ENCODE measurements around the gene XYLT1. TPM values are rescaled to one million over a fixed set of nuclear protein-coding genes. Genes with fewer than 3 reads are reported as not detected.
"Not testable (repeated sequence)": the region's sequence is repeated elsewhere in the genome, so short reads cannot be mapped to it uniquely, and the experiment has no call there.

XYLT1 gene
- total RNA-seq, 2 experiments from 2014 or later, result 59.4 to 60.4 TPM

GRCh38 chr16:17419266-17419665, 51.5 kb downstream of the XYLT1 start:
- Mint-ChIP-seq H3K27ac (no peak overlapping the region), H3K4me3 (no peak overlapping the region), H3K9me3 (ENCODE audit: insufficient read depth) (no peaks in the 10 kb centered on the region), H3K4me1 (ENCODE audit: low read depth) (peaks cover 55% of the 10 kb centered on the region), H3K36me3 (ENCODE audit: low read depth) (peaks cover 55% of the 10 kb centered on the region), H3K27me3 (ENCODE audit: low read depth) (no peaks in the 10 kb centered on the region)
- POLR2A ChIA-PET, result interaction anchor here (0.6 to 1.0 kb wide), 2 partner anchors 8 to 76 kb away, joined by 3 to 5 read pairs; no protein-coding TSS in a partner anchor
- ATAC-seq, result no peak
- DNase-seq, result no peak
- CTCF ChIA-PET, result interaction anchor here (1.5 kb wide), 1 partner anchor 30 kb away, joined by 5 read pairs; no protein-coding TSS in a partner anchor

- CTCF ChIA-PET, result interaction anchor here (1.0 to 3.5 kb wide), 8 partner anchors 12 to 206 kb away, joined by 3 to 21 read pairs (median 5); no protein-coding TSS in a partner anchor
- peaks cover 55% of the 10 kb centered on the region for H3K4me1 Mint-ChIP-seq (ENCODE audit: low read depth)
- no peaks in the 10 kb centered on the region for H3K9me3 Mint-ChIP-seq (ENCODE audit: insufficient read depth)
- H3K36me3 Mint-ChIP-seq (ENCODE audit: low read depth), result peaks cover 57% of the 10 kb centered on the region
- ATAC-seq (no peak), DNase-seq (no peak)
- no peaks in the 10 kb centered on the region for H3K27me3 Mint-ChIP-seq (ENCODE audit: low read depth)
- peak overlapping the region; percentile 94 for H3K27ac Mint-ChIP-seq
- H3K4me3 Mint-ChIP-seq, result no peak overlapping the region
- POLR2A ChIA-PET, result interaction anchor here (0.9 to 3.4 kb wide), 3 partner anchors 48 to 72 kb away, joined by 3 to 28 read pairs (median 3); no protein-coding TSS in a partner anchor
Measured at GRCh38 chr16:17417740-17418139, 53.0 kb downstream of the XYLT1 start.

GRCh38 chr16:17416461-17417311, 54.1 kb downstream of the XYLT1 start:
- peak overlapping the region; percentile 94 for H3K27ac Mint-ChIP-seq
- DNase-seq (peak; percentile 73), ATAC-seq (peak; percentile 96)
- CTCF ChIA-PET, result interaction anchor here (0.6 to 3.5 kb wide), 27 partner anchors 9 to 555 kb away, joined by 3 to 21 read pairs (median 4); no protein-coding TSS in a partner anchor
- H3K27me3 Mint-ChIP-seq (ENCODE audit: low read depth), result no peaks in the 10 kb centered on the region
- H3K4me1 Mint-ChIP-seq (ENCODE audit: low read depth), result peaks cover 61% of the 10 kb centered on the region
- H3K4me3 Mint-ChIP-seq, result peak overlapping the region; percentile 66
- H3K9me3 Mint-ChIP-seq (ENCODE audit: insufficient read depth), result no peaks in the 10 kb centered on the region
- POLR2A ChIA-PET, result interaction anchor here (0.6 to 3.4 kb wide), 11 partner anchors 10 to 183 kb away, joined by 3 to 28 read pairs (median 3); no protein-coding TSS in a partner anchor
- peaks cover 66% of the 10 kb centered on the region for H3K36me3 Mint-ChIP-seq (ENCODE audit: low read depth)

- no peaks in the 10 kb centered on the region for H3K9me3 Mint-ChIP-seq (ENCODE audit: insufficient read depth)
- H3K4me1 Mint-ChIP-seq (ENCODE audit: low read depth), result peaks cover 58% of the 10 kb centered on the region
- no peak for ATAC-seq
- H3K36me3 Mint-ChIP-seq (ENCODE audit: low read depth), result peaks cover 66% of the 10 kb centered on the region
- no peaks in the 10 kb centered on the region for H3K27me3 Mint-ChIP-seq (ENCODE audit: low read depth)
- DNase-seq, result no peak
- POLR2A ChIA-PET, result interaction anchor here (2.5 to 3.4 kb wide), 2 partner anchors 45 to 55 kb away, joined by 8 to 28 read pairs; no protein-coding TSS in a partner anchor
- CTCF ChIA-PET, result interaction anchor here (1.1 to 3.5 kb wide), 2 partner anchors 45 to 70 kb away, joined by 4 to 21 read pairs; no protein-coding TSS in a partner anchor
- peak overlapping the region; percentile 69 for H3K27ac Mint-ChIP-seq
- no peak overlapping the region for H3K4me3 Mint-ChIP-seq
Measured at GRCh38 chr16:17414916-17415315, 55.8 kb downstream of the XYLT1 start.

- peaks cover 68% of the 10 kb centered on the region for H3K36me3 Mint-ChIP-seq (ENCODE audit: low read depth)
- ChIA-PET CTCF (interaction anchor here (3.5 kb wide), 1 partner anchor 45 kb away, joined by 21 read pairs; no protein-coding TSS in a partner anchor), POLR2A (no interaction called here)
- DNase-seq, result no peak
- no peaks in the 10 kb centered on the region for H3K27me3 Mint-ChIP-seq (ENCODE audit: low read depth)
- H3K9me3 Mint-ChIP-seq (ENCODE audit: insufficient read depth), result no peaks in the 10 kb centered on the region
- ATAC-seq, result no peak
- H3K4me3 Mint-ChIP-seq, result no peak overlapping the region
- peak overlapping the region; percentile 61 for H3K27ac Mint-ChIP-seq
- H3K4me1 Mint-ChIP-seq (ENCODE audit: low read depth), result peaks cover 58% of the 10 kb centered on the region
Measured at GRCh38 chr16:17414421-17414820, 56.3 kb downstream of the XYLT1 start.

GRCh38 chr16:17413508-17413907, 57.3 kb downstream of the XYLT1 start:
- Mint-ChIP-seq H3K27me3 (ENCODE audit: low read depth) (no peaks in the 10 kb centered on the region), H3K4me1 (ENCODE audit: low read depth) (peaks cover 62% of the 10 kb centered on the region), H3K36me3 (ENCODE audit: low read depth) (peaks cover 70% of the 10 kb centered on the region), H3K27ac (no peak overlapping the region), H3K4me3 (no peak overlapping the region), H3K9me3 (ENCODE audit: insufficient read depth) (no peaks in the 10 kb centered on the region)
- ChIA-PET POLR2A (no interaction called here), CTCF (no interaction called here)
- DNase-seq (no peak), ATAC-seq (no peak)

GRCh38 chr16:17412791-17413190, 58.0 kb downstream of the XYLT1 start:
- ChIA-PET CTCF (interaction anchor here (0.7 kb wide), 1 partner anchor 30 kb away, joined by 3 read pairs; no protein-coding TSS in a partner anchor), POLR2A (no interaction called here)
- H3K9me3 Mint-ChIP-seq (ENCODE audit: insufficient read depth), result no peaks in the 10 kb centered on the region
- H3K4me1 Mint-ChIP-seq (ENCODE audit: low read depth), result peaks cover 59% of the 10 kb centered on the region
- no peaks in the 10 kb centered on the region for H3K27me3 Mint-ChIP-seq (ENCODE audit: low read depth)
- peaks cover 73% of the 10 kb centered on the region for H3K36me3 Mint-ChIP-seq (ENCODE audit: low read depth)
- DNase-seq, result no peak
- H3K27ac Mint-ChIP-seq, result no peak overlapping the region
- H3K4me3 Mint-ChIP-seq, result no peak overlapping the region
- ATAC-seq, result no peak

GRCh38 chr16:17412221-17412620, 58.5 kb downstream of the XYLT1 start:
- no peak for ATAC-seq
- CTCF ChIA-PET, result interaction anchor here (0.7 kb wide), 1 partner anchor 29 kb away, joined by 3 read pairs; no protein-coding TSS in a partner anchor

GRCh38 chr16:17411263-17411662, 59.5 kb downstream of the XYLT1 start:
- DNase-seq (no peak), ATAC-seq (no peak)
- H3K36me3 Mint-ChIP-seq (ENCODE audit: low read depth), result peaks cover 70% of the 10 kb centered on the region
- ChIA-PET CTCF (no interaction called here), POLR2A (no interaction called here)
- no peak overlapping the region for H3K27ac Mint-ChIP-seq
- no peaks in the 10 kb centered on the region for H3K9me3 Mint-ChIP-seq (ENCODE audit: insufficient read depth)
- H3K4me1 Mint-ChIP-seq (ENCODE audit: low read depth), result peaks cover 47% of the 10 kb centered on the region
- H3K4me3 Mint-ChIP-seq, result no peak overlapping the region
- H3K27me3 Mint-ChIP-seq (ENCODE audit: low read depth), result no peaks in the 10 kb centered on the region

More at GRCh38 chr16:17412221-17412620, 58.5 kb downstream of the XYLT1 start:
- Mint-ChIP-seq H3K9me3 (ENCODE audit: insufficient read depth) (no peaks in the 10 kb centered on the region), H3K36me3 (ENCODE audit: low read depth) (peaks cover 71% of the 10 kb centered on the region), H3K27me3 (ENCODE audit: low read depth) (no peaks in the 10 kb centered on the region), H3K27ac (no peak overlapping the region), H3K4me3 (no peak overlapping the region), H3K4me1 (ENCODE audit: low read depth) (peaks cover 54% of the 10 kb centered on the region)
- no peak for DNase-seq
- POLR2A ChIA-PET, result no interaction called here

GRCh38 chr16:17410316-17410715, 60.4 kb downstream of the XYLT1 start:
- ATAC-seq; DNase-seq; H3K4me3 Mint-ChIP-seq; POLR2A ChIA-PET; CTCF ChIA-PET; H3K9me3 Mint-ChIP-seq (ENCODE audit: insufficient read depth); H3K27me3 Mint-ChIP-seq (ENCODE audit: low read depth); H3K27ac Mint-ChIP-seq: not testable (repeated sequence)
- peaks cover 41% of the 10 kb centered on the region for H3K4me1 Mint-ChIP-seq (ENCODE audit: low read depth)
- peaks cover 64% of the 10 kb centered on the region for H3K36me3 Mint-ChIP-seq (ENCODE audit: low read depth)

- ChIA-PET CTCF (no interaction called here), POLR2A (no interaction called here)
- H3K27me3 Mint-ChIP-seq (ENCODE audit: low read depth), result no peaks in the 10 kb centered on the region
- no peaks in the 10 kb centered on the region for H3K9me3 Mint-ChIP-seq (ENCODE audit: insufficient read depth)
- peaks cover 61% of the 10 kb centered on the region for H3K36me3 Mint-ChIP-seq (ENCODE audit: low read depth)
- no peak overlapping the region for H3K27ac Mint-ChIP-seq
- H3K4me3 Mint-ChIP-seq, result no peak overlapping the region
- DNase-seq, result no peak
- H3K4me1 Mint-ChIP-seq (ENCODE audit: low read depth), result peaks cover 38% of the 10 kb centered on the region
- no peak for ATAC-seq
Measured at GRCh38 chr16:17409894-17410293, 60.9 kb downstream of the XYLT1 start.

GRCh38 chr16:17408955-17409441, 61.8 kb downstream of the XYLT1 start:
- H3K9me3 Mint-ChIP-seq (ENCODE audit: insufficient read depth), result no peaks in the 10 kb centered on the region
- no peak for ATAC-seq
- no peak overlapping the region for H3K4me3 Mint-ChIP-seq
- H3K27me3 Mint-ChIP-seq (ENCODE audit: low read depth), result no peaks in the 10 kb centered on the region
- H3K4me1 Mint-ChIP-seq (ENCODE audit: low read depth), result peaks cover 33% of the 10 kb centered on the region
- no peak overlapping the region for H3K27ac Mint-ChIP-seq
- DNase-seq, result no peak
- POLR2A ChIA-PET, result no interaction called here
- CTCF ChIA-PET, result interaction anchor here (1.4 kb wide), 1 partner anchor 7 kb away, joined by 3 read pairs; no protein-coding TSS in a partner anchor
- peaks cover 55% of the 10 kb centered on the region for H3K36me3 Mint-ChIP-seq (ENCODE audit: low read depth)

Measured in activated CD8-positive, alpha-beta T cell treated with anti-CD3 and anti-CD28 coated beads, Interleukin-2, amount 10 ng/mL, durations not matched to agents 7 days and 5 days (primary cell).